ENCODE results near the gene ADGRL4. TPM values are rescaled to one million over a fixed set of nuclear protein-coding genes. Genes with fewer than 3 reads are reported as not detected.

Gene ADGRL4
- total and polyA plus RNA-seq, 12 donors: 4.4 to 26.6 (median 10.4) TPM

DNA sequence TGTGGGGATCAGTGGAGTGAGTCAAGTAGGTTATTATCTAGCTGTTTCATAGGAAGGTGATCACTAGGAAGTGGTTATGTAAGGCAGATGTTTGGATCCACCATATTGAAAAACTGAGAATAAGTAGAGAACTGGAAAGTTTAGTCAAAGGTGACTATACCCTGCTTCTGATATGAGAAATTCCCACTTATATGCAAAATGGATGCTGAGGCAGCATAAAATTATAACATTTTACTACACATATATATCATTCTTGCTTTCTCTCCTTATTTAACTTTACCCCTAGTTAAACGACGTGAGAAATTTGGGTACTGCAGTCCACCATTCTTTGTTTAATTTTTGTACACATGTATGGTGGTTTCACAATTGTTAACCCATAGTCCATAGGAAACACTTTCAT is 142.4 kb downstream of the ADGRL4 start:
- Histone ChIP-seq H3K27me3 (no peaks in the 10 kb centered on the region), H3K4me1 (replicated peaks in 1 of 2) (no peaks in the 10 kb centered on the region), H3K27ac (no peak overlapping the region), H3K36me3 (replicated peaks in 1 of 2) (no peaks in the 10 kb centered on the region), H3K4me3 (no peak overlapping the region), H3K9me3 (replicated peaks in 1 of 3) (no peaks in the 10 kb centered on the region)
- TF ChIP-seq POLR2A (IDR thresholded peaks at IDR 0.05): no peak
- TF ChIP-seq, protein P1, sequence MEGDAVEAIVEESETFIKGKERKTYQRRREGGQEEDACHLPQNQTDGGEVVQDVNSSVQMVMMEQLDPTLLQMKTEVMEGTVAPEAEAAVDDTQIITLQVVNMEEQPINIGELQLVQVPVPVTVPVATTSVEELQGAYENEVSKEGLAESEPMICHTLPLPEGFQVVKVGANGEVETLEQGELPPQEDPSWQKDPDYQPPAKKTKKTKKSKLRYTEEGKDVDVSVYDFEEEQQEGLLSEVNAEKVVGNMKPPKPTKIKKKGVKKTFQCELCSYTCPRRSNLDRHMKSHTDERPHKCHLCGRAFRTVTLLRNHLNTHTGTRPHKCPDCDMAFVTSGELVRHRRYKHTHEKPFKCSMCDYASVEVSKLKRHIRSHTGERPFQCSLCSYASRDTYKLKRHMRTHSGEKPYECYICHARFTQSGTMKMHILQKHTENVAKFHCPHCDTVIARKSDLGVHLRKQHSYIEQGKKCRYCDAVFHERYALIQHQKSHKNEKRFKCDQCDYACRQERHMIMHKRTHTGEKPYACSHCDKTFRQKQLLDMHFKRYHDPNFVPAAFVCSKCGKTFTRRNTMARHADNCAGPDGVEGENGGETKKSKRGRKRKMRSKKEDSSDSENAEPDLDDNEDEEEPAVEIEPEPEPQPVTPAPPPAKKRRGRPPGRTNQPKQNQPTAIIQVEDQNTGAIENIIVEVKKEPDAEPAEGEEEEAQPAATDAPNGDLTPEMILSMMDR (IDR thresholded peaks at IDR 0.05): no peak
- DNase-seq: no peak
- WGBS, 4 donors: 81 to 90% (median 84%) methylated on average over 2 of the region's 2 CpGs
- intact Hi-C loops (cut with DNase I): no loop called here

DNA sequence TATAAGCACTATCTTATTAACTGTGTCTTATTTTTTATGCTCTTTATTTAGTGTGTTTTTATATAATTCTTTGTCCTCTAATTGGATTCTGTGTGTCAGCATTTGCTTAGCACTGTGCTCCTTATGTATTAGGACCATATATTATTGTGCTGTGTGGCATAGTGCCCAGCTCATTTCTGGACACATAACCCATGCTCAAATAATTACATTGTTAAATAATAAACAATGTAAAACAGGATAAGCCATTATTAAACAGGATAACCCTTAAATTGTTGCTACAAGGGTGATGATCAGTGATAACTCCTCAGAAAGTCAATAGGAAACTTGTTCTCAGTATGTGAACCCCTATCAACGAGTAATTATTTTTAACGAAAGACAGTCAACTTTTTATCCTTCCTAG is 150.4 kb downstream of the ADGRL4 start:
- intact Hi-C loops (cut with DNase I): no loop called here
- H3K27me3 ChIP-seq: no peaks in the 10 kb centered on the region
- H3K4me3 ChIP-seq: no peak overlapping the region
- H3K36me3 ChIP-seq (replicated peaks in 1 of 2): no peaks in the 10 kb centered on the region
- H3K9me3 ChIP-seq (replicated peaks in 1 of 3): no peaks in the 10 kb centered on the region
- no peak for TF ChIP-seq POLR2A (IDR thresholded peaks at IDR 0.05)
- TF ChIP-seq, protein P1 (IDR thresholded peaks at IDR 0.05): no peak
- no peak overlapping the region for H3K27ac ChIP-seq
- no peak for DNase-seq
- 64 to 89% (median 82%) methylated on average over 2 of the region's 2 CpGs for WGBS, 4 donors
- H3K4me1 ChIP-seq (replicated peaks in 1 of 2): no peaks in the 10 kb centered on the region

DNA sequence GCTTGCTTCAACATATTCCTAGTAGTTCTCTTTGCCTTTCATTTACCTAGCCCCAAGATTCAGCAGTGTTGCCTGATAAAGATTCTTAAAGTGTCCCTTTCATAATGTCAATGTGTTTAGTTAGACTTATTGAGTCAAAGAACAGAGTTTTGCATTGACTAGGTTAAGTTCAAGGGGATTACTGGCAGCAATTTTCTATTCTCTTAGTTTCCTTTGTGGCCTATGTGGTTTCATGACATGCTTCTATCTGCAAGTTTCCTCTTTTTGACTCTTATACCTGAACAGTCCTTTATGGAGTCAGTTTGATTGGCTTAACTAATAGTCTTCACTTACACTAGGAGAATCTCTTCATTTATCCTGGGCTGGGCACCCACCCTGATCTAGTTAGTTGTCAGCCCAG is 151.3 kb downstream of the ADGRL4 start:
- H3K27ac ChIP-seq: no peak overlapping the region
- no peaks in the 10 kb centered on the region for H3K27me3 ChIP-seq
- intact Hi-C loops (cut with DNase I): no loop called here
- no peaks in the 10 kb centered on the region for H3K4me1 ChIP-seq (replicated peaks in 1 of 2)
- no peak overlapping the region for H3K4me3 ChIP-seq
- no peaks in the 10 kb centered on the region for H3K36me3 ChIP-seq (replicated peaks in 1 of 2)
- no peak for DNase-seq
- no peaks in the 10 kb centered on the region for H3K9me3 ChIP-seq (replicated peaks in 1 of 3)
- TF ChIP-seq POLR2A (IDR thresholded peaks at IDR 0.05): no peak
- TF ChIP-seq, protein P1 (IDR thresholded peaks at IDR 0.05): no peak

DNA sequence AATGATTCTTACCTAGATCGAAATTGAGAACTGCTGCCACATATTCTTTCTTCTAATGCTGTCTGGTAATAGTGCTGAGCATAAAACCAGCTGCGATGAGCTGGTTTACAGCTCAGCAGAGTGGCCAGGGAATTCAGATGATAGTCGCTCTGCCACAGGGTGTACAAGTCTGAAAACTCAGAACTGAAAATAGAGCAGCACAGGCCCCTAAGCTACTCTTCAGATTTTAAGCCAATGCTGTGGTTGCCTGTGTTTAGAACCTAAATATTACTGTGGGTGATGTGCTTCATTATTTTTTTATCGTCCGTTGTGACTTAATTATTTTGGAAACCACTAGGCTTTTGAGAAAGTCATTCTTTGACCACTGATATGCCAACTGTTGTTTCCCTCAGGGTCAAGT is 152.0 kb downstream of the ADGRL4 start:
- intact Hi-C loops (cut with DNase I): no loop called here
- H3K36me3 ChIP-seq (replicated peaks in 1 of 2): no peaks in the 10 kb centered on the region

More for the DNA sequence above, 152.0 kb downstream of the ADGRL4 start:
- Histone ChIP-seq H3K27ac (no peak overlapping the region), H3K4me1 (replicated peaks in 1 of 2) (no peaks in the 10 kb centered on the region), H3K9me3 (replicated peaks in 1 of 3) (no peaks in the 10 kb centered on the region), H3K4me3 (no peak overlapping the region), H3K27me3 (no peaks in the 10 kb centered on the region)
- TF ChIP-seq POLR2A (IDR thresholded peaks at IDR 0.05): no peak
- TF ChIP-seq, protein P1 (IDR thresholded peaks at IDR 0.05): no peak
- DNase-seq: no peak
- 73 to 87% (median 82%) methylated on average over 5 of the region's 5 CpGs for WGBS, 4 donors

Measured in adrenal gland (tissue), 12 donors.